Loucy (cell line): ENCODE results near the gene CYP4F22.
"Not testable (repeated sequence)": the region's sequence is repeated elsewhere in the genome, so short reads cannot be mapped to it uniquely, and the experiment has no call there.

Source experiments
- H2AFZ ChIP-seq: fragments of 200-600 bp; sonication (generic); 2 replicates; pipeline ENCODE4 v1.6.0; 2016; ENCODE audit warnings: antibody characterized with exemption, mild to moderate bottlenecking, low read length, moderate library complexity
- H3F3A ChIP-seq: fragments of 200-600 bp; 2 replicates; pipeline ENCODE4 v1.6.0; 2016; ENCODE audit warnings: antibody characterized with exemption, low read depth, mild to moderate bottlenecking
- H3K27me3 ChIP-seq: fragments of 200-600 bp; sonication (generic); 2 replicates; pipeline ENCODE4 v1.6.1; 2014; ENCODE audit warnings: low read length, mild to moderate bottlenecking; ENCODE audit not compliant: insufficient read depth, poor library complexity, severe bottlenecking
- H3K36me3 ChIP-seq: fragments of 200-600 bp; sonication (generic); 2 replicates; pipeline ENCODE4 v1.6.1; 2016; ENCODE audit warnings: low read length; ENCODE audit not compliant: insufficient read depth
- H3K4me1 ChIP-seq: fragments of 200-600 bp; sonication (generic); 2 replicates; pipeline ENCODE4 v1.5.1; 2014; ENCODE audit warnings: low read length, mild to moderate bottlenecking; ENCODE audit not compliant: insufficient read depth, poor library complexity, severe bottlenecking
- H3K4me2 ChIP-seq: fragments of 200-600 bp; sonication (generic); 2 replicates; pipeline ENCODE4 v1.6.0; 2014; ENCODE audit warnings: antibody characterized with exemption, low read length, low read depth, mild to moderate bottlenecking; ENCODE audit not compliant: poor library complexity, severe bottlenecking
- H3K4me3 ChIP-seq: fragments of 200-600 bp; sonication (generic); 2 replicates; pipeline ENCODE4 v1.5.1; 2014; ENCODE audit warnings: low read length, mild to moderate bottlenecking, mixed read lengths; ENCODE audit not compliant: poor library complexity, severe bottlenecking
- H3K79me2 ChIP-seq: fragments of 200-600 bp; sonication (generic); 2 replicates; pipeline ENCODE4 v1.6.1; 2014; ENCODE audit warnings: low read length; ENCODE audit not compliant: insufficient read depth
- H3K9ac ChIP-seq: fragments of 200-600 bp; sonication (generic); 2 replicates; pipeline ENCODE4 v1.6.0; 2014; ENCODE audit warnings: mild to moderate bottlenecking, low read depth, low read length, moderate library complexity; ENCODE audit not compliant: poor library complexity, severe bottlenecking
- H3K9me2 ChIP-seq: fragments of 200-600 bp; sonication (generic); replicated peaks from 2 replicates; pipeline ENCODE4 v1.6.1; 2016; ENCODE audit warnings: low read depth, low read length, mixed read lengths
- H3K9me3 ChIP-seq: fragments of 200-600 bp; sonication (generic); 2 replicates; pipeline ENCODE4 v1.6.1; 2014; ENCODE audit warnings: mild to moderate bottlenecking, antibody characterized with exemption, low read length, low read depth; ENCODE audit not compliant: insufficient read depth
- H4K20me1 ChIP-seq: fragments of 200-600 bp; sonication (generic); 2 replicates; pipeline ENCODE4 v1.6.0; 2014; ENCODE audit warnings: antibody characterized with exemption, low read length, mild to moderate bottlenecking; ENCODE audit not compliant: insufficient read depth, poor library complexity, severe bottlenecking
- EZH2phosphoT487 ChIP-seq: fragments of 200-600 bp; IDR thresholded peaks from 2 replicates; pipeline ENCODE4 v1.6.1; 2018; ENCODE audit warnings: antibody characterized with exemption, mild to moderate bottlenecking, moderate library complexity, borderline replicate concordance
- TF ChIP-seq, protein P1 (sequence below): fragments of 200-600 bp; sonication (generic); conservative IDR thresholded peaks from 2 replicates; pipeline ENCODE4 v1.5.1; 2014; ENCODE audit warnings: mild to moderate bottlenecking, antibody characterized with exemption, low read length

The CYP4F22 gene

DNA sequence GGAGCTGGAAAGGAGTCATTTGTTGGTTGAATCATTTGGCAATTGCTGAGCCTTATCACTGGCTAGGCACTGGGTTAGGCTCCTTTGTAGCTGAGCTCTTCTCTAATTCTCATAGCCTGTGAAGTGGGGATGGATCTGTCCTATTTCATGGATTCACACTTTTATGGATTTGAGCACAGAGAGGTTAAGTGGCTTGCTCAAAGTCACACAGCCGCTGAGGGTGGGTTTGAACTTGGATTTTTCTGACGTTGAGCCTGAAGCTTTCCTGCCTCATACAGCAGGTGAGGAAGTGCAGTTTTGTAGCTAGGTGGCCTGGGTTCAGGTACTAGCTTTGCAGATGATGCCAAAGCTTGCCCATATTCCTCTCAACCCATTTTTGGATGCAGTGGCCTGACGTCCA, 19.4 kb downstream of the CYP4F22 start:
- Histone ChIP-seq H3K9me3 (no peaks in the 10 kb centered on the region), H3K4me3 (no peak overlapping the region), H3K9me2 (no peaks in the 10 kb centered on the region), H2AFZ (no peak overlapping the region), H3K4me1 (peaks cover 2% of the 10 kb centered on the region), H3F3A (no peaks in the 10 kb centered on the region), H3K79me2 (no peaks in the 10 kb centered on the region), H3K36me3 (no peaks in the 10 kb centered on the region), H3K4me2 (no peak overlapping the region), H4K20me1 (no peaks in the 10 kb centered on the region), H3K27me3 (no peaks in the 10 kb centered on the region), H3K9ac (no peak overlapping the region)
- TF ChIP-seq EZH2phosphoT487: no peak
- TF ChIP-seq, protein P1, sequence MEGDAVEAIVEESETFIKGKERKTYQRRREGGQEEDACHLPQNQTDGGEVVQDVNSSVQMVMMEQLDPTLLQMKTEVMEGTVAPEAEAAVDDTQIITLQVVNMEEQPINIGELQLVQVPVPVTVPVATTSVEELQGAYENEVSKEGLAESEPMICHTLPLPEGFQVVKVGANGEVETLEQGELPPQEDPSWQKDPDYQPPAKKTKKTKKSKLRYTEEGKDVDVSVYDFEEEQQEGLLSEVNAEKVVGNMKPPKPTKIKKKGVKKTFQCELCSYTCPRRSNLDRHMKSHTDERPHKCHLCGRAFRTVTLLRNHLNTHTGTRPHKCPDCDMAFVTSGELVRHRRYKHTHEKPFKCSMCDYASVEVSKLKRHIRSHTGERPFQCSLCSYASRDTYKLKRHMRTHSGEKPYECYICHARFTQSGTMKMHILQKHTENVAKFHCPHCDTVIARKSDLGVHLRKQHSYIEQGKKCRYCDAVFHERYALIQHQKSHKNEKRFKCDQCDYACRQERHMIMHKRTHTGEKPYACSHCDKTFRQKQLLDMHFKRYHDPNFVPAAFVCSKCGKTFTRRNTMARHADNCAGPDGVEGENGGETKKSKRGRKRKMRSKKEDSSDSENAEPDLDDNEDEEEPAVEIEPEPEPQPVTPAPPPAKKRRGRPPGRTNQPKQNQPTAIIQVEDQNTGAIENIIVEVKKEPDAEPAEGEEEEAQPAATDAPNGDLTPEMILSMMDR: no peak

DNA sequence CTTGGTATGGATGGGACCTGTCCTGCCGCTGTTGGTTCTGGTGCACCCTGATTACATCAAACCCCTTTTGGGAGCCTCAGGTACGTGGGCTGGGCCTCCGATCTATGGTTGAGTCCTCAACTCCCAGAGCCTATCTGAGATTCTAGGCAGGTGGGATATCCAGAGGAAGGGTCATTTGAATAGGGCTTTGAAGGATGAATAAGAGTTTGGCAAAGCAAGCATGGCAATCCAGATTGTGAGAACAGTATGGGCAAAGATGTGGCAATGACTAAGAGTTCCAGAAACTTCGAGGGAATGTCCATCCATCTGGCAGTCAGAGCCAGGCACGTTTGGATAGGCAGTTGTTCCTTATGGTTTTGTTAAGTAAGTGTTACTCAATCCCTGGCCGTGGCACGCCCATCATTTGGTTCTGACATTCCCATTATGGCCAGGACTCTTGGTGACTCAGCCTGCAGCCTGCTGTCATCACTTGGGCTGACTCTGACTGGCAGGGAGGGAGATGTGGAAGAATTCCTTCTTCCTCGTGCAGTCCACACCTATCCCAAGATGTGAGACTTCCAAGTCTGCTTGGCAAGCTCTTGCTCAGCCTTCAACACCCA, 21.5 kb downstream of the CYP4F22 start:
- H3K9me3 ChIP-seq: no peaks in the 10 kb centered on the region
- no peaks in the 10 kb centered on the region for H3K27me3 ChIP-seq
- H3K4me3 ChIP-seq: no peak overlapping the region
- H4K20me1 ChIP-seq: no peaks in the 10 kb centered on the region
- H3K4me2 ChIP-seq: no peak overlapping the region
- no peaks in the 10 kb centered on the region for H3K36me3 ChIP-seq
- H2AFZ ChIP-seq: no peak overlapping the region
- no peaks in the 10 kb centered on the region for H3K79me2 ChIP-seq
- H3K9ac ChIP-seq: no peak overlapping the region
- peaks cover 4% of the 10 kb centered on the region for H3K4me1 ChIP-seq
- no peaks in the 10 kb centered on the region for H3F3A ChIP-seq
- TF ChIP-seq, protein P1: no peak
- TF ChIP-seq EZH2phosphoT487: no peak
- no peaks in the 10 kb centered on the region for H3K9me2 ChIP-seq

DNA sequence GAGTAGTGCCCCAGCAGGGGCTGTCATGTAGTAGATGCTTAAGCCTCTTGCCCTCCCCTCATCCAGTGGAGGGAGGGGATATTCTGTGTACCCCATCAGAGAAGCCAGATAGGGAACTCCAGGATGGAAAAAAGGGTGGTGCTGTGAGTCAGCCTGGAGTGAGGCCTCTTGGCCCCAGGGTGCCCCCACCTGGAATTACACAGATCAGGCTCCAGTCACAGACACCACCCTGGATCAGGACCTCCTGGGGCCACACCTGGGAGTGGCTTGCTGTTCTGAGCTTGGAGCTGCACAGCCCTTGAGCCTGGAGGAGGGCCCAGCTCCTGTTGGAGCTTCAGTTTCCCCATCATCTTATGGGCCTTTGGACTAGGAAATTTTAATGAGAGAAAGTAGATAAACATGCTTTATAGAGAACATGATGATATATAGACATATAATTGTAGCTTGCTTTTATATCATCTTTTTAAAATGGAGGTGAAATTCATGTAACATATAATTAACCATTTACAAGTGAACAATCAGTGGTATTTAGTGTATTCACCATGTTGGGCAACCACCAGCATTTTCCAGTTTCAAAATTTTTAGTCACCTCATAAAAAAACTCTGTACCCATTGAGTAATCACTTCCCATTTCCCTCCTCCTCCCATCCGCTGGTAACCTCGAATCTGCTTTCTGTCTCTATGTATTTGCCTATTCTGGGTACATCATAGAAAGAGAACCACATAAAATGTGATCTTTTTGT, 24.6 kb downstream of the CYP4F22 start:
- Histone ChIP-seq H3F3A (no peaks in the 10 kb centered on the region), H4K20me1 (no peaks in the 10 kb centered on the region), H3K9me3 (no peaks in the 10 kb centered on the region), H3K9ac (no peak overlapping the region), H3K4me3 (no peak overlapping the region), H3K36me3 (no peaks in the 10 kb centered on the region), H3K27me3 (no peaks in the 10 kb centered on the region), H2AFZ (no peak overlapping the region), H3K4me2 (no peak overlapping the region), H3K4me1 (peaks cover 4% of the 10 kb centered on the region), H3K9me2 (no peaks in the 10 kb centered on the region), H3K79me2 (no peaks in the 10 kb centered on the region)
- TF ChIP-seq, protein P1: no peak
- no peak for TF ChIP-seq EZH2phosphoT487

DNA sequence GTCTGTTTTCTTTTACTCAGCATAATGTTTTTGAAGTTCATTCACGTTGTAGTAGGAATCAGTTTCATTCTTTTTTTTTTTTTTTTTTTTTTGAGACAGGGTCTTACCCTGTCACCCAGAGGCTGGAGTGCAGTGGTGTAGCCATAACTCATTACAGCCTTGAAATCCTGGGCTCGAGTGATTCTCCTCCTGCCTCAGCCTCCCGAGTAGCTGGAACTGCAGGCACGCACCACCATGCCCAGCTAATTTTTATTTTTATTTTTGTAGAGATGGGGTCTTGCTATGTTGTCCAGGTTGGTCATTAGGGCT, 25.2 kb downstream of the CYP4F22 start:
- H3K9ac ChIP-seq, H3K4me3 ChIP-seq, H3F3A ChIP-seq, H3K79me2 ChIP-seq, H3K36me3 ChIP-seq, H3K4me1 ChIP-seq, H2AFZ ChIP-seq, H4K20me1 ChIP-seq, H3K9me3 ChIP-seq, H3K4me2 ChIP-seq, H3K9me2 ChIP-seq, H3K27me3 ChIP-seq: not testable (repeated sequence)
